Parietal lobe (tissue), 1 donor: Measurements from ENCODE around the gene ANXA8L1. TPM values are rescaled to one million over a fixed set of nuclear protein-coding genes. Genes with fewer than 3 reads are reported as not detected.

ENCODE experiments used
- total RNA-seq: library from RNA; depleted of rRNA; stranded (reverse); fragments of >200 nt; gene quantifications from one replicate; pipeline ENCODE4 v1.2.3, GENCODE V29; 2014

ANXA8L1 gene, protein sequence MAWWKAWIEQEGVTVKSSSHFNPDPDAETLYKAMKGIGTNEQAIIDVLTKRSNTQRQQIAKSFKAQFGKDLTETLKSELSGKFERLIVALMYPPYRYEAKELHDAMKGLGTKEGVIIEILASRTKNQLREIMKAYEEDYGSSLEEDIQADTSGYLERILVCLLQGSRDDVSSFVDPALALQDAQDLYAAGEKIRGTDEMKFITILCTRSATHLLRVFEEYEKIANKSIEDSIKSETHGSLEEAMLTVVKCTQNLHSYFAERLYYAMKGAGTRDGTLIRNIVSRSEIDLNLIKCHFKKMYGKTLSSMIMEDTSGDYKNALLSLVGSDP
- not detected for total RNA-seq

DNA sequence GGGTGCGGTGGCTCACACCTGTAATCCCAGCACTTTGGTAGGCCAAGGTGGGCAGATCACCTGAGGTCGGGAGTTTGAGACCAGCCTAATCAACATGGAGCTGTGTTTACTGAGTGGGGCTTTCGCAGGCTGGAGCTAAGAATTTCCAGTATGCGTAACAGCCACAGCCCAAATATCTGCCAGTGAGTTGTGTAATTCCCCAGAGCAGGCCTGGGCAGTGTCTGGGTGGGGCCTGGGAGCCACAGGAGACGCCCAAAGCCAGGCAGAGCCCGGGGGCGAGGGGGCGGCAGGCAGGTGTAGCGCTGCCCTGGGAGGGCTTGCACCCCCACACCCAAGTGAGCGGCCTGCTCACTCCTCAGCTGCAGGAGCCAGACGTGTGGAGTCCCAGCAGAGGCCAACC, at the start of gene ANXA8L1:
Gene ANXA8L1 (plus strand): TSS at position 371 of the 400 bp plus-strand sequence. CDS start 76 bp downstream, outside the sequence.

Other genes starting within 250 kb of the ANXA8L1 start
- gene ANTXRL, start 88.8 kb upstream of the ANXA8L1 start, total RNA-seq: not detected
- gene NPY4R, start 90.2 kb downstream of the ANXA8L1 start, total RNA-seq: not detected
- 36.6 TPM for gene GPRIN2, start 180.9 kb downstream of the ANXA8L1 start, total RNA-seq
- gene SYT15, start 203.4 kb downstream of the ANXA8L1 start, total RNA-seq: 0.31 TPM